ENCODE measurements around the gene GRB2.
"Not testable (repeated sequence)": the region's sequence is repeated elsewhere in the genome, so short reads cannot be mapped to it uniquely, and the experiment has no call there.

Gene GRB2

GRCh38 chr17:75348386-75349012, 57.0 kb downstream of the GRB2 start:
- no peak for DNase-seq

GRCh38 chr17:75346906-75347305, 58.6 kb downstream of the GRB2 start:
- no peak for DNase-seq

- DNase-seq, result not testable (repeated sequence)
These were observed 59.1 kb downstream of the GRB2 start for GRCh38 chr17:75346368-75346767.

- DNase-seq, result no peak
These were observed 59.8 kb downstream of the GRB2 start for GRCh38 chr17:75345514-75346167.

GRCh38 chr17:75344666-75345065, 60.8 kb downstream of the GRB2 start:
- no peak for DNase-seq

- no peak for DNase-seq
These were observed 62.5 kb downstream of the GRB2 start for GRCh38 chr17:75342996-75343395.

GRCh38 chr17:75341784-75342486, 63.5 kb downstream of the GRB2 start:
- no peak for DNase-seq

GRCh38 chr17:75340631-75341030, 64.8 kb downstream of the GRB2 start:
- DNase-seq, result no peak

GRCh38 chr17:75339971-75340370, 65.5 kb downstream of the GRB2 start:
- DNase-seq, result no peak

- no peak for DNase-seq
These were observed 67.1 kb downstream of the GRB2 start for GRCh38 chr17:75338335-75338734.

- DNase-seq, result no peak
These were observed 70.2 kb downstream of the GRB2 start for GRCh38 chr17:75335315-75335714.

GRCh38 chr17:75334723-75335122, 70.8 kb downstream of the GRB2 start:
- no peak for DNase-seq

- no peak for DNase-seq
These were observed 73.8 kb downstream of the GRB2 start for GRCh38 chr17:75331671-75332070.

- DNase-seq, result no peak
These were observed 77.7 kb downstream of the GRB2 start for GRCh38 chr17:75327757-75328156.

GRCh38 chr17:75326226-75326848, 79.1 kb downstream of the GRB2 start:
- no peak for DNase-seq

- DNase-seq, result no peak
These were observed 79.7 kb downstream of the GRB2 start for GRCh38 chr17:75325827-75326225.

GRCh38 chr17:75325348-75325747, 80.1 kb downstream of the GRB2 start:
- DNase-seq, result no peak

GRCh38 chr17:75321506-75321905, 84.0 kb downstream of the GRB2 start:
- no peak for DNase-seq

GRCh38 chr17:75319904-75320691, 85.4 kb downstream of the GRB2 start:
- no peak for DNase-seq

- no peak for DNase-seq
These were observed 86.8 kb downstream of the GRB2 start for GRCh38 chr17:75318615-75319222.

- DNase-seq, result no peak
These were observed 87.3 kb downstream of the GRB2 start for GRCh38 chr17:75318211-75318610.

- DNase-seq, result no peak
These were observed 87.8 kb downstream of the GRB2 start for GRCh38 chr17:75317671-75318070.

GRCh38 chr17:75316253-75316652, 89.2 kb downstream of the GRB2 start:
- DNase-seq, result no peak
